ENCODE results near the gene MYRFL.

- TF ChIP-seq POLR2AphosphoS5 (IDR thresholded peaks at IDR 0.05; ENCODE audit: low read depth, low read length) (no peak), NFIC (IDR thresholded peaks at IDR 0.05; ENCODE audit: borderline replicate concordance) (no peak), CTCF (IDR thresholded peaks at IDR 0.05) (no peak), RCOR1 (IDR thresholded peaks at IDR 0.05; ENCODE audit: low read length) (no peak)
Measured at GRCh38 chr12:69919495-69919894, 94.5 kb downstream of the MYRFL start.

Measured in SK-N-SH (cell line).